Suppressor macrophage treated with lipopolysaccharide for 4 hours (primary cell): ENCODE results near the gene SELENOW.
A peak's percentile ranks its signal among the peaks of the same experiment; 100 is the strongest.
"Not testable (repeated sequence)": the region's sequence is repeated elsewhere in the genome, so short reads cannot be mapped to it uniquely, and the experiment has no call there.

Experiments
- DNase-seq: peaks from one replicate; pipeline ENCODE4 v3.0.0-alpha.2; 2020

The SELENOW gene

DNA sequence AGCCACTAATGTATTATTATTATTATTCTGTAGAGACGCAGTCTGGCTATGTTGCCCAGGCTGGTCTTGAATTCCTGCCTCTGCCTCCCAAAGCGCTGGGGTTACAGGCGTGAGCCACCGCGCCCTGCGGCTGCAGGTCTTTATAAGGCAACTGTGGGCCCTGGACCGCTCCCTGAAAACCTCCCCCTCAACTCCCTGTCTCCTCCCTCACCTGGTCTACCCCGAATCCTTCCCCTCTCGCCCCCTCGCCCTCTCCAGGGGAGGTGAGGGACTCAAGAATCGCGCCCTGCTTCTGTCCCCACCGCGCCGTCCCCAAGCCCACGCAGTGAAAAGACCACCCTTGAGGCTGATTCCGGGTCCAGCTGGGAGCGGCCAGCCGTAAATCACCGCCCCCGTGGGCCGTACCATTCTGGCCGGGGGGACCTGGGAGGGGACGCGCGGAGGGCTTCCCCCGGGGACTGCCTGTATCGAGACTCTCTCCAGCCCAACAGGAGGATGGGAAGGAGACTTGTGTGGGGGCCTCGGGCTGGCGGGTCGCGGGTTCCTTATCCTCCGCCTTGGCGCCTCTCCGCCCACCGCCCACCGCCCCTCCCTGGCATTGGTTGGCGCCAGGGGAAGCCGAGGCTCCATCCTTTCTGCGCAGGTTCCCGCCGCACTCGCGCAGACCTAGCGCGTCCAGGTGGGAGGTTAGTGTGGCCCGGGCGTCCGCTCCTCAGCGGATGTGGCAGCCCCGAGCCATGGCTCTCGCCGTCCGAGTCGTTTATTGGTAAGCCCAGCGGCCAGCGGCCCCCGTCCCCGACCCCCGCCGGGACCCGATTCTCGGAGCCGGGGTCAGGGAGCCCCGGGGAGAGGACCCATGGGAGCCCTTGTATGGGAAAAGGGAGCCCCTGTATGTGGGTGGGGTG is at the start of gene SELENOW:
Gene SELENOW, plus strand, starts transcription at position 655 of the 905 bp plus-strand sequence. Its CDS starts 83 bp downstream, at position 738.
- peak; percentile 75 for DNase-seq

DNA sequence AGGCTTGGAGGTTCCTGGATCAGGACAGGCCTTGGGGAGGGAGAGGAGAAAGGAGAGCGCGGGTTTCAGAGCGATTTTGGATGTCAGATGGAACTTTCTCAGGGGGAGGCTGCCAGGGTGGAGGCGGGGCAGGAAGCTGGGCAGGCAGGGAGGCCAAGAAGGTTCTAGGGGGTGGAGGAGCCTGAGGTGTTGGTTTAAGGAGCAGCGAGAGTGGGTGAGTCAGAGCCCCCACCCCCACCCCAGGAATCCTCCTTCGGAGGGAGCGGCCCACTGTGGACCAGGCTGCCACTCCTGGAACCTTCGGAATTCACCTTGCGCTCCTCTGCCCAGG is 49.1 kb upstream of the SELENOW start:
- DNase-seq: no peak

DNA sequence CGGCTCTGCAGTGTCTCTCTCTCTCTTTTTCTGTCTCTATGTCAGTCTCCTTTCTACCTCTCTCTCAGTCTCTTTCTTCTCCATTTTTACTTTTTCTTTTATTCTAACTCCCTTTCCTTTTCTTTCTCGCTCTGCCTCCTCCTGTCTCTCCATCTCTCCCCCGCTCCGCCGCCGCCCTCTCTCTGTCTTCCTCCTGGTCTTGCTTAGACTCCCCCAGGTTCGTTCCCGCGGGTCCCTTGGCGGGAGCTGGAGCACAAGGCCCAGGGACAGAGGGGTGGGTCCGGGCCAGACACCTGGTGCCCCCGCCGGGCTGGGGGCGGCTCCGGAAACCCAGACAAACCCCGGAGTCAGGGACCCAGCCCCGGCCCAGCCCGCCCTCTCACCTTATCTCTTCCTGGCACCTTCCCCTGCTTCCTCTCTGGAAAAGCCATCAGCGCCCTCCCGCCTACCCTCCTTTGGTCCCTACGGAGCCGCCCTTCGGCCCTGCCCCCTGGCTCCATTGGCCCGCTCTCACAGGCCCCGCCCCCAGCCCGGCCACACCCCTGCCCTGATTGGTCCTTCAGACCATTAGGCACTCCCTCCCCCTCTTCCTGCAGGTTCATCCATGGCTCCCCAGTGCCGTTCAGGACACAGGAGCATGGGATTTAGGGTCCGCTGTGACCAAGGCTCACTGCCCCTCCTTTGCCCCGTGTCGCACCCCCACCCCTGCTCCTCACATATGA is 48.5 kb upstream of the SELENOW start:
- peak; percentile 34 for DNase-seq

DNA sequence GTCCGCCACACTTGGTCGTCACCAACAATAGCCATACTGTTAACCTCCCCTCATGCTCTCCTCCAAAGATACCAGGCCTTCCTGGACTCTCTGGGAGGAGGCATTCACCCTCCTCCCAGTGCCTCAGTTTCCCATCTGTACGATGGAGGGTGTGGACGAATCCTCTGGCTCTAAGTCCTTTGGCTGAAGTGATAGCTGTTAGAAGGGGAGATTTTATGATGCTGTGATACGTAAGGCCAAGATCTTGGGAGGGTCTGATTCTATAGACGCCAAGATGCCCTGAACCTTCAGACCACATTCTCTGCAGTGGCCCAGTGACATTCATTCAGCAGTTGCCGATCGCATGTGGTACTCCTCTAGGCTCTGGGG is 48.0 kb upstream of the SELENOW start:
- DNase-seq: no peak

DNA sequence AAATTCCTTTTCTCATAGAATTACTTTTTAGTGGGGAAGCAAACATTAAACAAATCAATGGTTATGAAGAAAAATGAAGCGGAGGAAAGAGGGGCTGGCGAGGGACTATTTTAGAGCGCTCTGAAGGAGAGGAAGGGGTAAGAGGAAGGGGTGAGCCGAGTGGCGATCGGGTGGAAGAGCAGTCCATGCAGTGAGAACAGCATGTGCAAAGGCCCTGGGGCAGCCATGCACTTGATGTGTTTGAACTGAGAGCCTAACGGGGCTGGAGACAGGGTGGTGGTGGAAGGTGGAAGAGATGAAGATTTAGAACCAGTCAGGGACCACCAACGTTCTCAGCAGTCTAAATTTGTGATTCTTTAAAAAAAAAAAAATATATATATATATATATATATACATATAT is 47.6 kb upstream of the SELENOW start:
- DNase-seq: no peak

DNA sequence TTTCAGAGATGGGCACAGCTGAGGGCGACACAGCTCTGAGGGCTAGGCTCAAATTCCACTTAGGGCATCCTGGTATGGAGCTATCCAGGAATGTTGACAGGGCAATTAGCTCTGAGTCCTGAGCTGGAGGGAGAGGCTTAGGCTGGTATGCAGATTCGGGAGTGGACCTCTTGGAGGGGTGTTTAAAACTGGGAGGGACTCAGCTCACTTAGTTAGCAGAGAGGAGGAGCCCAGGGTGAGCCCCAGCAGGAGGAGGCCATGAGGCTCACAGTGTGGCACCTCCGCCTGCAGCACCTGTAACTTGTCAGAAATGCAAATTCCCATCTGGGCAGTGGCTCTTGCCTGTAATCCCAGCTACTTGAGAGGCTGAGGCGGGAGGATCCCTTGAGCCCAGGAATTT is 43.4 kb upstream of the SELENOW start:
- no peak for DNase-seq

DNA sequence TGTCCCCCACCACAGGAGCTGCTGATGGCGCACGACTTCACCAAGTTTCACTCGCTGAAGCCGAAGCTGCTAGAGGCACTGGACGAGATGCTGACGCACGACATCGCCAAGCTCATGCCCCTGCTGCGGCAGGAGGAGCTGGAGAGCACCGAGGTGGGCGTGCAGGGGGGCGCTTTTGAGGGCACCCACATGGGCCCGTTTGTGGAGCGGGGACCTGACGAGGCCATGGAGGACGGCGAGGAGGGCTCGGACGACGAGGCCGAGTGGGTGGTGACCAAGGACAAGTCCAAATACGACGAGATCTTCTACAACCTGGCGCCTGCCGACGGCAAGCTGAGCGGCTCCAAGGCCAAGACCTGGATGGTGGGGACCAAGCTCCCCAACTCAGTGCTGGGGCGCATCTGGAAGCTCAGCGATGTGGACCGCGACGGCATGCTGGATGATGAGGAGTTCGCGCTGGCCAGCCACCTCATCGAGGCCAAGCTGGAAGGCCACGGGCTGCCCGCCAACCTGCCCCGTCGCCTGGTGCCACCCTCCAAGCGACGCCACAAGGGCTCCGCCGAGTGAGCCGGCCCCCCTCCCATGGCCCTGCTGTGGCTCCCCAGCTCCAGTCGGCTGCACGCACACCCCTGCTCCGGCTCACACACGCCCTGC is 37.5 kb upstream of the SELENOW start:
- no peak for DNase-seq

DNA sequence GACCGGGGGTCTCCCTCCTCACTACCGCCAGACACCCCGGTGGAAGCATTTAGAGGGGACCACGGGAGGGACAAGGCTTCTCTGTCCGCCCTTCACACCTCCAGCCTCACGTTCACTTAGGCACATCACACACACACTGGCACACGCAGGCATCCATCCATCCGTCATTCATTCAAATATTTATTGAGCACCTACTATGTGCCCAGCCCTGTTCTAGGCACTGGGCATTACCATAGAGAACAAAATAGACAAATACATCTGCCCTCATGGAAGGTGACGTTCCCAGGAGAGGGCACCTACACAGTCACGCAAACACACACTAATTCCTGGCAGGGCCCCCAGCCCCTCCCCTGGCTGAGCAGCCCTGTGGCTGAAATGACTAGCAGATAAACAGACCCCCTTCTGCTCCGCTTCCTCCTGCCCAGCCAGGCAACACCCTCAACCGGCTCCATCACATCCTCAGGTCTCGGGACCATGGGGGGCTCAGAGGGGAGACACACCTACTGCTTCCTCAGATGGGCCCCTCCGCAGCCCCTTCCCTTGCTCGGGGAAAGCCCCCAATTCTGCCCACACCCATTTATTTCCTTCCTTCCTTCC is 36.9 kb upstream of the SELENOW start:
- no peak for DNase-seq

DNA sequence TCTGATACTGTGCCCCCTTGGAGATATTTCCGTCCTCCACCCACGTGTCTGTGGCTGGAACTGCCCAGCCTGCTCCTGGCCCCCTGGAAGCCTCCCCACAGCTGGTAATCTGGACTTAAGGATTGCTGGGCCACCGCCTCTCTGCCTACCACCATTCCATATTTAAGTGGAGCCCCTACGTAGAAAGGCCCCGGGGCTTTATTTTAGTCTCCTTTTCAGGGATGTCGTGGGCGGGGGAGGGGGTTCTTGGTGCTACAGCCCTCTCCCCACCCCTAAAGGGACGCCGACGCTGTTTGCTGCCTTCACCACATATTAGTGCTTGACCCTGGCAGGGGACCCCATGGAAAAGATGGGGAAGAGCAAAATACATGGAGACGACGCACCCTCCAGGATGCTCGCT is 35.9 kb upstream of the SELENOW start:
- DNase-seq: no peak

DNA sequence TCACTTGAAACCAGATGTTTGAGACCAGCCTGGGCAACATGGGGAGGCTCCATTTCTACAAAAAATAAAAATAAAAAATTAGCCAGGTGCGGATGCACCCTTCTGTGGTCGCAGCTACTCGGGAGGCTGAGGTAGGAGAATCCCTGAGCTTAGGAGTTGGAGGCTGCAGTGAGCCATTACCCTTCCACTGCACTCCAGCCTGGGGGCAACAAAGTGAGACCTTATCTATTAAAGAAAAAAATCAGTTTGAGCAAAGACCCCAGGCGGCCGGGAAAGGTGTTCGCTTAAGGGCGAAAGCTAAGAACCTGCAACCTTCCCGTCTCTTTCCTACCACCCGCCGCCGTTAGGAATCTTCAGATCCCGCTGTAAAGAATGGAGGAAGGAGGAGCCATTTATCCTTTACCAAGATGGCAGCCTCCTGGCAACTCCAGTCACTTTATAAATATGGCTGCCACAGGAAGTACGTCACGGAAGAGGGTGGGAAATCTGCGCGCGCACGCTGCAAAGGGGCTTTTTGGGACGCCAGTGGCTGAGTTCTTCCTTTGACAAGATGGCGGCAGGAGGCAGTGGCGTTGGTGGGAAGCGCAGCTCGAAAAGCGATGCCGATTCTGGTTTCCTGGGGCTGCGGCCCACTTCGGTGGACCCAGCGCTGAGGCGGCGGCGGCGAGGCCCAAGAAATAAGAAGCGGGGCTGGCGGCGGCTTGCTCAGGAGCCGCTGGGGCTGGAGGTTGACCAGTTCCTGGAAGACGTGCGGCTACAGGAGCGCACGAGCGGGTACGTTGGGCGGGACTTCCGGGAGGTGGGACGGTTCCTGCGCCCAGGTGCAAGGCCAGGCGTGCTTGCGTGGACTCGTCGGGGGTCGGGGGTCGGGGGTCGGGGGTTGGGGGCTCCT is 33.2 kb upstream of the SELENOW start, which contains the start of gene NOP53:
Gene NOP53, plus strand, starts transcription at position 537 of the 892 bp plus-strand sequence. Its CDS starts 14 bp downstream, at position 551.
- DNase-seq: peak; percentile 98

DNA sequence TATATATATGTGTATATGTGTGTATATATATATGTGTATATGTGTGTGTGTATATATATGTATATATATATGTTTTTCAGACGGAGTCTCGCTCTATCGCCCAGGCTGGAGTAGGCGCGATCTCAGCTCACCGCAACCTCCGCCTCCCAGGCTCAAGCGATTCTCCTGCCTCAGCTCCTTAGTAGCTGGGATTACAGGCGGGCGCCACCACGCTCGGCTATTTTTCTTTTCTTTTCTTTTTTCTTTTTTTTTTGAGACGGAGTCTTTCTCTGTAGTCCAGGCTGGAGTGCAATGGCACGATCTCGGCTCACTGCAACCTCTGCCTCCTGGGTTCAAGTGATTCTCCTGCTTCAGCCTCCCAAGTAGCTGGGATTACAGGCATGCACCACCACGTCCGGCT is 32.4 kb upstream of the SELENOW start:
- not testable (repeated sequence) for DNase-seq

DNA sequence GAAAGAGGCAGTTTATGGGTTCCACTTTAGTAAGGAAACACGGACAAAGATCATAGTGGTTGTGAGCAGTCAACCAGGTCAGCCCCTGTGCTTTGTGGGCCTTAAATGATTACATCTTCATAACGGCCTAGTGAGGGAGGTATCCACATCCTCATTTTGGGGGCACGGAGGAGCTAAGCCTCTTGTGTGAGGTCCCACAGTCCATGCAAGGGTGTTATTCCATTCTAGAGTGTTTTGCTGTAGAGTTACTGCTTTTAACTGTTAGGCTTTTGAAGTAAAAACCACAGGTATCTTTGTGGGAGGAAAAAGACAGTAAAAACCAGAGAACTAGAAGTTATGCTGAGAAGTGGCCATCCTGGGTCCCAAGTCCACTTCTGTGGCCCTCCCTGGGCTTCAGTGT is 29.2 kb upstream of the SELENOW start:
- DNase-seq: no peak

DNA sequence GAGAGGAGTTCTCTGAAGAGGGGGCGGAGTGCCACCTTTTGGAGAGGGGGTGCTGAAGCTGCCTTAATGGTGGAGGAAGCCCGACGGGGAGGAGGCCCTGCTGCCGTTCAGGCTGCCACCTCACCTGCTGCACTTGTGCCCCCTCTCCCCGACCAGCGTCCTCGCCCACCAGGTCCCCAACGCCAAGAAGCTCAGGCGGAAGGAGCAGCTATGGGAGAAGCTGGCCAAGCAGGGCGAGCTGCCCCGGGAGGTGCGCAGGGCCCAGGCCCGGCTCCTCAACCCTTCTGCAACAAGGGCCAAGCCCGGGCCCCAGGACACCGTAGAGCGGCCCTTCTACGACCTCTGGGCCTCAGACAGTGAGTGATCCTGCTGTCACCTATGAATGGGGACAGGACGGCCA is 27.8 kb upstream of the SELENOW start:
- DNase-seq: no peak

DNA sequence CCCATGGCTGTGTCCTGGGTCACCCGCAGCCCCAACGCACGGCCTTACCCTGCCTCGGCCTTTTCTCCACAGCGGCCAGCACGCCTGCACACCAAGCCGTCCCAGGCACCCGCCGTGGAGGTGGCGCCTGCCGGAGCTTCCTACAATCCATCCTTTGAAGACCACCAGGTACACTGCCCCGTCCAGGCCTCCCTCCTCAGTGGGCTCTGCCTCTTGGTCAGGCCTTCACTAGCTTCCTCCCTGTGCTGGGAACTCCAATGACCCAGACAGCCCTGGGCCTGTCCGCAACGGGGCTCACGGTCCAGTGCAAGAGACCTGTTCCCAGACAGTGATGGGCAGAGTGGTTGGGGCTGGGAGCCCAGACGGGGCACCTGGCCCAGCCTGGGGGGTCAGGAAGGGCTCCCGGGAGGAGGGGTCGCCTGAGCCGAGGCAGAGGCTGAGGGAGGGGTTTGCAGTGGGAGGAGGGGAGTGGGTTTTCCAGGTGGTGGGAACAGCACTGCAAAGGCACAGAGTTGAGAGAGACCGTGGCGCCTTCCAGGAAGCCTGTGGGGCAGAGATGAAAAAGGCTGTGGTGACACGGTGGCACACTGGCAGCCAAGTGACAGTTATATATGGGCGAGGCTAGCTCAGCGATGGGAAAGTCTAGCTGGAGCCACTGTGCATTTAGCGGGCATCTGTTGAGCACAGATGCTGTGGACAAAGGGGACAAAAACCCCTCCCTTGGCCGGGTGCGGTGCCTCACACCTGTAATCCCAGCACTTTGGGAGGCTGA is 25.9 kb upstream of the SELENOW start:
- no peak for DNase-seq

DNA sequence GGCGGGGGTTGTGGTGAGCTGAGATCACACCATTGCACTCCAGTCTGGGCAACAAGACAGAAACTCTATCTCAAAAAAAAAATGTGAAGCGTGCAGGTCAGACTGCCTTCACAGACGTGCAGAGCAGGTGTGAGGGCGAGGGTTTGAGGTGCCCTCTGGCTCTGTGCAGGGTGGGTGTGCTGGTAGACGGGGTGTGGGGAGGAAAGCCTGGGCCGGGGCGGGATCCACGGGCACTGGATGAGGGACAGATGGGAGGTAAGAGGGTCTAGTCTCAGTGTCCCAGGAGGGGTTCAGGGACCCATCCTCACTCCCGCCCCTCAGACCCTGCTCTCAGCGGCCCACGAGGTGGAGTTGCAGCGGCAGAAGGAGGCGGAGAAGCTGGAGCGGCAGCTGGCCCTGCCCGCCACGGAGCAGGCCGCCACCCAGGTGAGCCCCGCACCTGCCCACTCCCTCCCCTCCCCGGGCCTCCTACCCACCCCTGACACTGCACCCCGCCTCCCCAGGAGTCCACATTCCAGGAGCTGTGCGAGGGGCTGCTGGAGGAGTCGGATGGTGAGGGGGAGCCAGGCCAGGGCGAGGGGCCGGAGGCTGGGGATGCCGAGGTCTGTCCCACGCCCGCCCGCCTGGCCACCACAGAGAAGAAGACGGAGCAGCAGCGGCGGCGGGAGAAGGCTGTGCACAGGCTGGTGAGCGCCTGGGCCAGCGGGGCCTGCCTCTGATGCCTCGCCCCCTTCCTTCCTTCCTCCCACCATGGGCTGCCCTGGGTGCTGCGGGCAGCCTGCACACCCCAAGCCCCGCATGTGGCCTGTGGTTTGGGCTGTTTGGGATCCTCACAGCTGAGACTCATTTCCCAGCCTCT is 24.1 kb upstream of the SELENOW start:
- DNase-seq: no peak

DNA sequence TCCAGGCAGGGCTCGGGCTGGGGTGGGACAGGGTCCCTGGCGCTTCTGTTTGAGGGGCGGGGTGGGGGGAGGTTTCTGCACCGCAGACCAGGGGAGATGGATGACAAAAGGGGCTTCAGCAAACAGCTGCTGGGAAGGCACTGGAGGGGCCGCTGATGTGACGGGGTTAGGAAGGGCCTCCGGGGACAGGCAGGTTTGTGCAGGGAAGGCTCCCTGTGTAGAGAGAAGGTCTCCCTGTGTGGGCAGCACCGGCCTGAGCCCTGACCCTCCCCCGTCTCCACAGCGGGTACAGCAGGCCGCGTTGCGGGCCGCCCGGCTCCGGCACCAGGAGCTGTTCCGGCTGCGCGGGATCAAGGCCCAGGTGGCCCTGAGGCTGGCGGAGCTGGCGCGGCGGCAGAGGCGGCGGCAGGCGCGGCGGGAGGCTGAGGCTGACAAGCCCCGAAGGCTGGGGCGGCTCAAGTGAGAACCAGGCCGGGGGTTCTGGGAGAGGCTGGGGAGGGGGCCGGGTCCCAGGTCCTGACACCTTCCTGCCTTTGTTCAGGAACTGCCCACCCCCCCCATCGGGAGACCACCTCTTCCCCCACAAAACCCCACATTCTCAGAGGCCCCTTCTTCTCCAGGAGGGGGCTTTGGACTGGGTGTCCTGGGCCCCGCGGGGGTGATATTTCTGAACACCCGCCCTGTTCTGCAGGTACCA is 23.3 kb upstream of the SELENOW start:
- DNase-seq: no peak

DNA sequence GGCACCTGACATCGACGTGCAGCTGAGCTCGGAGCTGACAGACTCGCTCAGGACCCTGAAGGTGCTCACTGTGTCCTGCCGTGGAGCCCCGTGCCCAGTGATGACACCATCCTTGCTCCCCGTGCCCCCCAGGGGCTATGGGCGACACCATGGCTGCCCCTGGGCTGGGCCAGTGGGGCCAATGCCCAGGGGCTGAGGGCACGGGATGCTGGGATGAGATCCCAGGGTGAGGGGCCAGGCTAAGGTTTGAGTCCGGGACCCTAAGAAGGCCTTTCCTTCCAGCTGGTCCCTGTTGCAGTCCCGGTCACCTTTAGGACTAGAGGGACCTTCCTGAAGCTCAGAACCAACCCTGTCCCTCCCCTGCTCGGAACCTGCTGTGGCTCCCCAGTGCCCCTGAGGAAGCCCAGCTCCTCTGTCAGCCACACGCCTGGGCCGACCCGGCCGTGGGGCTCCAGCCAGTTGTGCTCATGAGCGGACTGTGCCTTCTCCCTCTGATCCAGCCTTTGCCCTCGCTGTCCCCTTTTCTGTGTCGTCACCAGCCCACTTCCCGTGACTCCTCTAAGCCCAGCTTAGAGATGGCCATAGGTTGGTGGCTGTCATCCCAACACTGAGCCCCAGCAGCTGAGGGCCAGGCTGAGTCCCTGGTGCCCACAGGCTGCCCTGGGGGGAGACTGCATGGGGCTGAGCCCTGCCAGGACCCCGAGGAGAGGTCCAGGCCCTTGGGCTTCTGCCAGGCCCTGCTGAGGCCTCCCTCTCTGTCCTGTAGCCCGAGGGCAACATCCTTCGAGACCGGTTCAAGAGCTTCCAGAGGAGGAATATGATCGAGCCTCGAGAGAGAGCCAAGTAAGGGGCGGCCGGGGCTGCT is 22.5 kb upstream of the SELENOW start:
- no peak for DNase-seq

DNA sequence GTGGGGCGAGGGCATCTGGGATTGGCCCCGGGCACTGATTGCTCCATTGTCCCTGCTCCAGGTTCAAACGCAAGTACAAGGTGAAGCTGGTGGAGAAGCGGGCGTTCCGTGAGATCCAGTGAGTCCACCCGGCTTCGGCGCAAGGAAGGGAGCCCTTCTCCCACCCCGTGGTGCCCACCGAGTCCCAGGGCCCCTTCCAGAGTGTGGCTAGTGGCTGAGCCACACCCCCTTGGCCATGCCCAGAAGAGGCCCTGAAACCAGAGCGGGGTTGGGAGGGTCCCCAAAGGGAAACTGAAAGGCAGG is 21.9 kb upstream of the SELENOW start:
- DNase-seq: no peak
